Measurements from ENCODE around the gene KCNRG.

KCNRG gene

GRCh38 chr13:49976314-49977258, 38.7 kb upstream of the KCNRG start:
- Histone ChIP-seq H2BK5ac (ENCODE audit: low read depth, low read length, poor library complexity, severe bottlenecking) (no peak overlapping the region), H3K4me3 (ENCODE audit: insufficient read depth in 1 of 2, low read depth in 1 of 2, low read length in 2 of 2) (no peak overlapping the region), H3K23ac (ENCODE audit: low read length in 2 of 2) (no peak overlapping the region), H3K4me2 (ENCODE audit: low read length, poor library complexity, severe bottlenecking) (no peak overlapping the region), H3K9ac (ENCODE audit: low read length) (peak overlapping the region; percentile 20), H3K9me3 (ENCODE audit: control insufficient read depth, low read length) (no peaks in the 10 kb centered on the region), H3K4me1 (ENCODE audit: control insufficient read depth, insufficient read depth, low read depth, low read length) (no peaks in the 10 kb centered on the region), H3K18ac (ENCODE audit: low read depth in 1 of 2, low read length in 2 of 2) (no peak overlapping the region), H3K79me1 (replicated peaks; ENCODE audit: low read length, poor library complexity, severe bottlenecking) (no peaks in the 10 kb centered on the region), H3K27ac (ENCODE audit: low read length, poor library complexity, severe bottlenecking) (no peak overlapping the region), H2BK120ac (ENCODE audit: low read depth, low read length) (no peak overlapping the region), H3K14ac (ENCODE audit: low read length in 2 of 2) (no peak overlapping the region), H4K8ac (ENCODE audit: low read length) (no peak overlapping the region), H2BK12ac (ENCODE audit: low read length in 2 of 2) (no peak overlapping the region), H2BK15ac (ENCODE audit: low read depth, poor library complexity, severe bottlenecking) (no peak overlapping the region), H3K4ac (ENCODE audit: low read depth in 1 of 2, low read length in 2 of 2) (no peak overlapping the region), H2AK5ac (ENCODE audit: low read length, severe bottlenecking) (no peak overlapping the region), H4K91ac (ENCODE audit: low read length) (no peak overlapping the region), H3K36me3 (ENCODE audit: control insufficient read depth in 1 of 2, insufficient read depth in 2 of 2, low read depth in 1 of 2, low read length in 2 of 2) (peaks cover 0 to 46% of the 10 kb centered on the region in 2 experiments), H2AFZ (ENCODE audit: low read depth, low read length) (no peak overlapping the region), H3K27me3 (ENCODE audit: control insufficient read depth in 1 of 2, insufficient read depth in 1 of 2, low read length in 2 of 2) (no peaks in the 10 kb centered on the region)
- peak; percentile 68 for DNase-seq
- 49% methylated on average over 7 of the region's 8 CpGs for WGBS

- Histone ChIP-seq H4K91ac (ENCODE audit: low read length) (no peak overlapping the region), H4K8ac (ENCODE audit: low read length) (no peak overlapping the region), H3K14ac (ENCODE audit: low read length in 2 of 2) (no peak overlapping the region), H2AK5ac (ENCODE audit: low read length, severe bottlenecking) (no peak overlapping the region), H2BK12ac (ENCODE audit: low read length in 2 of 2) (peak overlapping the region in 1 of 2 experiments; percentile 71), H2BK15ac (ENCODE audit: low read depth, poor library complexity, severe bottlenecking) (no peak overlapping the region), H3K4me3 (ENCODE audit: insufficient read depth in 1 of 2, low read depth in 1 of 2, low read length in 2 of 2) (no peak overlapping the region), H3K23ac (ENCODE audit: low read length in 2 of 2) (no peak overlapping the region), H3K36me3 (ENCODE audit: control insufficient read depth in 1 of 2, insufficient read depth in 2 of 2, low read depth in 1 of 2, low read length in 2 of 2) (peaks cover 0 to 46% of the 10 kb centered on the region in 2 experiments), H3K18ac (ENCODE audit: low read depth in 1 of 2, low read length in 2 of 2) (peak overlapping the region in 1 of 2 experiments; percentile 16), H2BK120ac (ENCODE audit: low read depth, low read length) (no peak overlapping the region), H3K27ac (ENCODE audit: low read length, poor library complexity, severe bottlenecking) (no peak overlapping the region), H3K9me3 (ENCODE audit: control insufficient read depth, low read length) (no peaks in the 10 kb centered on the region), H2BK5ac (ENCODE audit: low read depth, low read length, poor library complexity, severe bottlenecking) (no peak overlapping the region), H3K4ac (ENCODE audit: low read depth in 1 of 2, low read length in 2 of 2) (no peak overlapping the region), H3K4me2 (ENCODE audit: low read length, poor library complexity, severe bottlenecking) (no peak overlapping the region), H3K79me1 (replicated peaks; ENCODE audit: low read length, poor library complexity, severe bottlenecking) (no peaks in the 10 kb centered on the region), H3K9ac (ENCODE audit: low read length) (no peak overlapping the region), H2AFZ (ENCODE audit: low read depth, low read length) (no peak overlapping the region), H3K27me3 (ENCODE audit: control insufficient read depth in 1 of 2, insufficient read depth in 1 of 2, low read length in 2 of 2) (no peaks in the 10 kb centered on the region), H3K4me1 (ENCODE audit: control insufficient read depth, insufficient read depth, low read depth, low read length) (no peaks in the 10 kb centered on the region)
- WGBS = 66% methylated on average over 3 of the region's 3 CpGs
- no peak for DNase-seq
Observed at GRCh38 chr13:49977992-49978391, 37.3 kb upstream of the KCNRG start.

- Histone ChIP-seq H3K4me2 (ENCODE audit: low read length, poor library complexity, severe bottlenecking) (no peak overlapping the region), H3K4me1 (ENCODE audit: control insufficient read depth, insufficient read depth, low read depth, low read length) (no peaks in the 10 kb centered on the region), H3K27ac (ENCODE audit: low read length, poor library complexity, severe bottlenecking) (no peak overlapping the region), H4K8ac (ENCODE audit: low read length) (no peak overlapping the region), H2BK12ac (ENCODE audit: low read length in 2 of 2) (no peak overlapping the region), H2AK5ac (ENCODE audit: low read length, severe bottlenecking) (no peak overlapping the region), H3K23ac (ENCODE audit: low read length in 2 of 2) (no peak overlapping the region), H3K4ac (ENCODE audit: low read depth in 1 of 2, low read length in 2 of 2) (no peak overlapping the region), H3K79me1 (replicated peaks; ENCODE audit: low read length, poor library complexity, severe bottlenecking) (no peaks in the 10 kb centered on the region), H2BK5ac (ENCODE audit: low read depth, low read length, poor library complexity, severe bottlenecking) (no peak overlapping the region), H3K14ac (ENCODE audit: low read length in 2 of 2) (no peak overlapping the region), H2AFZ (ENCODE audit: low read depth, low read length) (no peak overlapping the region), H3K9me3 (ENCODE audit: control insufficient read depth, low read length) (no peaks in the 10 kb centered on the region), H3K27me3 (ENCODE audit: control insufficient read depth in 1 of 2, insufficient read depth in 1 of 2, low read length in 2 of 2) (no peaks in the 10 kb centered on the region), H3K36me3 (ENCODE audit: control insufficient read depth in 1 of 2, insufficient read depth in 2 of 2, low read depth in 1 of 2, low read length in 2 of 2) (peaks cover 0 to 35% of the 10 kb centered on the region in 2 experiments), H4K91ac (ENCODE audit: low read length) (no peak overlapping the region), H3K9ac (ENCODE audit: low read length) (no peak overlapping the region), H2BK120ac (ENCODE audit: low read depth, low read length) (no peak overlapping the region), H2BK15ac (ENCODE audit: low read depth, poor library complexity, severe bottlenecking) (no peak overlapping the region), H3K18ac (ENCODE audit: low read depth in 1 of 2, low read length in 2 of 2) (no peak overlapping the region), H3K4me3 (ENCODE audit: insufficient read depth in 1 of 2, low read depth in 1 of 2, low read length in 2 of 2) (no peak overlapping the region)
- DNase-seq = no peak
Observed at GRCh38 chr13:49980266-49980665, 35.0 kb upstream of the KCNRG start.

- Histone ChIP-seq H3K4me2 (ENCODE audit: low read length, poor library complexity, severe bottlenecking) (no peak overlapping the region), H3K36me3 (ENCODE audit: control insufficient read depth in 1 of 2, insufficient read depth in 2 of 2, low read depth in 1 of 2, low read length in 2 of 2) (peaks cover 0 to 65% of the 10 kb centered on the region in 2 experiments), H3K79me1 (replicated peaks; ENCODE audit: low read length, poor library complexity, severe bottlenecking) (no peaks in the 10 kb centered on the region), H3K9ac (ENCODE audit: low read length) (no peak overlapping the region), H2AK5ac (ENCODE audit: low read length, severe bottlenecking) (no peak overlapping the region), H3K14ac (ENCODE audit: low read length in 2 of 2) (no peak overlapping the region), H3K23ac (ENCODE audit: low read length in 2 of 2) (no peak overlapping the region), H2AFZ (ENCODE audit: low read depth, low read length) (no peak overlapping the region), H4K91ac (ENCODE audit: low read length) (no peak overlapping the region), H3K4me1 (ENCODE audit: control insufficient read depth, insufficient read depth, low read depth, low read length) (no peaks in the 10 kb centered on the region), H3K4ac (ENCODE audit: low read depth in 1 of 2, low read length in 2 of 2) (no peak overlapping the region), H3K27ac (ENCODE audit: low read length, poor library complexity, severe bottlenecking) (no peak overlapping the region), H3K9me3 (ENCODE audit: control insufficient read depth, low read length) (no peaks in the 10 kb centered on the region), H2BK5ac (ENCODE audit: low read depth, low read length, poor library complexity, severe bottlenecking) (no peak overlapping the region), H3K27me3 (ENCODE audit: control insufficient read depth in 1 of 2, insufficient read depth in 1 of 2, low read length in 2 of 2) (no peaks in the 10 kb centered on the region), H4K8ac (ENCODE audit: low read length) (no peak overlapping the region), H2BK120ac (ENCODE audit: low read depth, low read length) (no peak overlapping the region), H2BK12ac (ENCODE audit: low read length in 2 of 2) (no peak overlapping the region), H3K18ac (ENCODE audit: low read depth in 1 of 2, low read length in 2 of 2) (no peak overlapping the region), H3K4me3 (ENCODE audit: insufficient read depth in 1 of 2, low read depth in 1 of 2, low read length in 2 of 2) (no peak overlapping the region), H2BK15ac (ENCODE audit: low read depth, poor library complexity, severe bottlenecking) (no peak overlapping the region)
- DNase-seq = no peak
- WGBS = 100% methylated on average over 1 of the region's 2 CpGs
Observed at GRCh38 chr13:49985129-49985528, 30.1 kb upstream of the KCNRG start.

All from mesenchymal stem cell (in vitro differentiated cells and primary cell).